ENCODE measurements around the gene SPRYD3. TPM values are rescaled to one million over a fixed set of nuclear protein-coding genes. Genes with fewer than 3 reads are reported as not detected.

Gene SPRYD3
- polyA plus RNA-seq, 3 donors, result 17.8 to 26.9 (median 21.8) TPM

- peaks cover 0 to 1% (median 0%) of the 10 kb centered on the region in 7 donors for H3K9me3 Mint-ChIP-seq
- Histone ChIP-seq H3K9me3 (replicated peaks in 1 of 2; ENCODE audit: control insufficient read depth in 1 of 2, insufficient read depth in 1 of 2, low read length in 2 of 2) (no peaks in the 10 kb centered on the region), H3K4me2 (replicated peaks; ENCODE audit: extremely low read depth, low read length, poor library complexity, severe bottlenecking) (no peak overlapping the region), H3K36me3 (replicated peaks in 1 of 2; ENCODE audit: control insufficient read depth in 1 of 2, insufficient read depth in 2 of 2, low read length in 2 of 2) (peaks cover 11 to 12% of the 10 kb centered on the region in 2 donors), H3K4me3 (replicated peaks in 1 of 3; ENCODE audit: low read depth in 2 of 3, low read length in 3 of 3) (no peak overlapping the region), H2AFZ (ENCODE audit: insufficient read depth, low read depth, low read length, poor library complexity, severe bottlenecking) (no peak overlapping the region), H4K20me1 (ENCODE audit: insufficient read depth, low read length) (no peaks in the 10 kb centered on the region), H3K79me2 (ENCODE audit: insufficient read depth, low read length) (no peaks in the 10 kb centered on the region), H3K4me1 (ENCODE audit: control insufficient read depth in 1 of 2, insufficient read depth in 2 of 2, low read length in 2 of 2) (peaks cover 0 to 4% of the 10 kb centered on the region in 2 donors), H3K27ac (ENCODE audit: low read depth in 1 of 2, low read length in 2 of 2) (no peak overlapping the region), H3K9ac (ENCODE audit: insufficient read depth, low read length, poor library complexity, severe bottlenecking) (no peak overlapping the region), H3K27me3 (ENCODE audit: control insufficient read depth in 2 of 2, insufficient read depth in 2 of 2, low read length in 2 of 2) (no peaks in the 10 kb centered on the region)
- 93% methylated on average over 23 of the region's 24 CpGs for WGBS (ENCODE audit: insufficient coverage)
- no peak overlapping the region for H3K4me3 Mint-ChIP-seq
- peaks cover 14 to 15% of the 10 kb centered on the region in 2 donors for H3K36me3 Mint-ChIP-seq
- no peaks in the 10 kb centered on the region for H3K4me1 Mint-ChIP-seq
- no peak overlapping the region for H3K27ac Mint-ChIP-seq
- TF ChIP-seq, protein P1, sequence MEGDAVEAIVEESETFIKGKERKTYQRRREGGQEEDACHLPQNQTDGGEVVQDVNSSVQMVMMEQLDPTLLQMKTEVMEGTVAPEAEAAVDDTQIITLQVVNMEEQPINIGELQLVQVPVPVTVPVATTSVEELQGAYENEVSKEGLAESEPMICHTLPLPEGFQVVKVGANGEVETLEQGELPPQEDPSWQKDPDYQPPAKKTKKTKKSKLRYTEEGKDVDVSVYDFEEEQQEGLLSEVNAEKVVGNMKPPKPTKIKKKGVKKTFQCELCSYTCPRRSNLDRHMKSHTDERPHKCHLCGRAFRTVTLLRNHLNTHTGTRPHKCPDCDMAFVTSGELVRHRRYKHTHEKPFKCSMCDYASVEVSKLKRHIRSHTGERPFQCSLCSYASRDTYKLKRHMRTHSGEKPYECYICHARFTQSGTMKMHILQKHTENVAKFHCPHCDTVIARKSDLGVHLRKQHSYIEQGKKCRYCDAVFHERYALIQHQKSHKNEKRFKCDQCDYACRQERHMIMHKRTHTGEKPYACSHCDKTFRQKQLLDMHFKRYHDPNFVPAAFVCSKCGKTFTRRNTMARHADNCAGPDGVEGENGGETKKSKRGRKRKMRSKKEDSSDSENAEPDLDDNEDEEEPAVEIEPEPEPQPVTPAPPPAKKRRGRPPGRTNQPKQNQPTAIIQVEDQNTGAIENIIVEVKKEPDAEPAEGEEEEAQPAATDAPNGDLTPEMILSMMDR (IDR thresholded peaks at IDR 0.05), result no peak
- DNase-seq, result no peak
- intact Hi-C loops (cut with micrococcal nuclease), result no loop called here
- H3K27me3 Mint-ChIP-seq (ENCODE audit: low read depth in 3 of 3), result peaks cover 0 to 15% (median 14%) of the 10 kb centered on the region in 3 donors
Measured at GRCh38 chr12:53059434-53060063, 19.6 kb downstream of the SPRYD3 start.

- no peaks in the 10 kb centered on the region for H3K9me3 ChIP-seq (replicated peaks in 1 of 2; ENCODE audit: control insufficient read depth in 1 of 2, insufficient read depth in 1 of 2, low read length in 2 of 2)
- TF ChIP-seq, protein P1 (IDR thresholded peaks at IDR 0.05), result no peak
- Mint-ChIP-seq H3K27ac (peak overlapping the region in 1 of 7 donors; percentile 55), H3K27me3 (ENCODE audit: low read depth in 3 of 3) (peaks cover 0 to 17% (median 16%) of the 10 kb centered on the region in 3 donors), H3K4me1 (peaks cover 4% of the 10 kb centered on the region), H3K9me3 (peaks cover 0 to 1% (median 0%) of the 10 kb centered on the region in 7 donors), H3K36me3 (peaks cover 8% of the 10 kb centered on the region in 2 donors), H3K4me3 (no peak overlapping the region)
- H3K36me3 ChIP-seq (replicated peaks in 1 of 2; ENCODE audit: control insufficient read depth in 1 of 2, insufficient read depth in 2 of 2, low read length in 2 of 2), result peaks cover 5% of the 10 kb centered on the region in 2 donors
- no peaks in the 10 kb centered on the region for H4K20me1 ChIP-seq (ENCODE audit: insufficient read depth, low read length)
- H3K4me1 ChIP-seq (ENCODE audit: control insufficient read depth in 1 of 2, insufficient read depth in 2 of 2, low read length in 2 of 2), result peaks cover 4 to 10% of the 10 kb centered on the region in 2 donors
- no peak overlapping the region for H3K27ac ChIP-seq (ENCODE audit: low read depth in 1 of 2, low read length in 2 of 2)
- H3K27me3 ChIP-seq (ENCODE audit: control insufficient read depth in 2 of 2, insufficient read depth in 2 of 2, low read length in 2 of 2), result no peaks in the 10 kb centered on the region
- WGBS (ENCODE audit: insufficient coverage), result 97% methylated on average over 26 of the region's 35 CpGs
- H3K4me2 ChIP-seq (replicated peaks; ENCODE audit: extremely low read depth, low read length, poor library complexity, severe bottlenecking), result no peak overlapping the region
- intact Hi-C loops (cut with micrococcal nuclease), result no loop called here
- no peak for DNase-seq
- no peak overlapping the region for H3K4me3 ChIP-seq (replicated peaks in 1 of 3; ENCODE audit: low read depth in 2 of 3, low read length in 3 of 3)
- no peaks in the 10 kb centered on the region for H3K79me2 ChIP-seq (ENCODE audit: insufficient read depth, low read length)
- H2AFZ ChIP-seq (ENCODE audit: insufficient read depth, low read depth, low read length, poor library complexity, severe bottlenecking), result no peak overlapping the region
- H3K9ac ChIP-seq (ENCODE audit: insufficient read depth, low read length, poor library complexity, severe bottlenecking), result no peak overlapping the region
Measured at GRCh38 chr12:53058674-53059433, 20.3 kb downstream of the SPRYD3 start.
